ENCODE results near the gene EEF2K.

GRCh38 chr16:22300427-22301071, 94.5 kb downstream of the EEF2K start:
- TF ChIP-seq CTCF (IDR thresholded peaks at IDR 0.05; ENCODE audit: low read depth, low read length, poor library complexity, severe bottlenecking) (peak; percentile 84), EZH2phosphoT487 (IDR thresholded peaks at IDR 0.05; ENCODE audit: borderline replicate concordance, low read length) (no peak)

Measured in DOHH2 (cell line).